Measurements from ENCODE around the gene CFI. TPM values are rescaled to one million over a fixed set of nuclear protein-coding genes. Genes with fewer than 3 reads are reported as not detected.

Gene CFI
- total RNA-seq, 3 donors from 2014 or later, result 0.11 to 0.22 (median 0.20) TPM

DNA sequence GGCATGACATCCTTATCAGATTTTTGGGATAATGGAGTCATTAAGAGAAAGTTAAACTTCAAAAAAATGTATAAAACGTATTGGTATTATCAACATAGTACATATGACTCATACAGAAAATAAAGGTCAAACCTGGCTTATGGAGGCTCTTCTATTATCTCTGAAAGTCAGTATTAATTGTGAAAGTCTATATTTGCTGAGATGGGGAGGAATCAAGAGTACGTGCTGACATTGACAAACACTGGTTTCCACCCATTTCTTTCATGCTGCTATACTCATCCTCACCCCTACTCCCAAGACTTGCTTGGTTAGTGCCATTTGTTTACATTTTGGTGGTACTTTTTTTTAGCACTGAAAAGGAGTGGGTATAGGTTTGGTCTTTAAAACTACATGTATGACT lies 41.1 kb downstream of the CFI start:
- Mint-ChIP-seq H3K36me3 (ENCODE audit: insufficient read depth) (no peaks in the 10 kb centered on the region), H3K27me3 (ENCODE audit: low read depth) (peaks cover 11% of the 10 kb centered on the region), H3K4me1 (ENCODE audit: low read depth) (peaks cover 3% of the 10 kb centered on the region), H3K9me3 (no peaks in the 10 kb centered on the region), H3K4me3 (no peak overlapping the region)
- DNase-seq (no peak), ATAC-seq (peak; percentile 62)

DNA sequence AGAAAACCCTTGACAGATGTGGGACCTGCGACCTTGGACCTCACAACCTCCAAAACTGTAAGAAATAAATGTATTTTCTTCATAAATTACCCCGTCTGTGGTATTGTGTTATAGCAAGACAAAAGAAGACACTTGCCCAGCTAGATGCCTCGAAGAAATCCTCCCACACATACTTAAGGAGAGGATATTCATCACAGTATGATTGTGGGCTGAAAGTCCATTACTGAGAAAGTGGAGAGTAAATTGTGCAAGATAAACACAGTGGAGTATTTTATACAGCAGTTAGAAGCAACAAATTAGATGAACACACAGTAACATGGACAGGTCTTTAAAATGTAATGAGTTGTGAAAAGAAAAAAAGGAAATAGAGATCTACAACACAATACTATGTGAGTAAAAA lies 46.1 kb downstream of the CFI start:
- H3K9me3 Mint-ChIP-seq, result no peaks in the 10 kb centered on the region
- no peak overlapping the region for H3K4me3 Mint-ChIP-seq
- H3K36me3 Mint-ChIP-seq (ENCODE audit: insufficient read depth), result no peaks in the 10 kb centered on the region
- peaks cover 1% of the 10 kb centered on the region for H3K4me1 Mint-ChIP-seq (ENCODE audit: low read depth)
- DNase-seq (no peak), ATAC-seq (no peak)
- no peaks in the 10 kb centered on the region for H3K27me3 Mint-ChIP-seq (ENCODE audit: low read depth)

- Mint-ChIP-seq H3K27me3 (ENCODE audit: low read depth) (no peaks in the 10 kb centered on the region), H3K4me3 (no peak overlapping the region), H3K9me3 (no peaks in the 10 kb centered on the region), H3K4me1 (ENCODE audit: low read depth) (no peaks in the 10 kb centered on the region), H3K36me3 (ENCODE audit: insufficient read depth) (no peaks in the 10 kb centered on the region)
- DNase-seq (no peak), ATAC-seq (no peak)
These were observed 47.5 kb downstream of the CFI start for GRCh38 chr4:109754093-109754857.

DNA sequence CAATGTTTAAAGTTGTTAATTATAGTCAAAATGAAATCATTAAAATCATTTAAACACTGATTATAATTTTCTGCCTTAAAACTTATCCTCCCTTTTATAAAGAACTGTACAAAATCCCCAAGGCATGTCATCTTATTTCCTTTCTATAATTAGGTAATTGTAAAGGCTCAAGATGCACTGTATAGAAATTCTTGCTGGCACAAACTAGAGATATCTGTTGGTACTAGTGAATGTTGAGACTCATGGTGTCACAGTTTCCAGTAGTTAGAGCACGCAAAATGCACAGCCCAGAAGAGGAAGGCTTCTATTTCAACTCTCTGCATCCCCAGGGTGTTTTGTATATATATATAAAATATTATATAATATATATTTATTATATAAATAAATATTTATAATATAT lies 49.3 kb downstream of the CFI start:
- Mint-ChIP-seq H3K4me3 (no peak overlapping the region), H3K4me1 (ENCODE audit: low read depth) (no peaks in the 10 kb centered on the region), H3K27me3 (ENCODE audit: low read depth) (no peaks in the 10 kb centered on the region), H3K36me3 (ENCODE audit: insufficient read depth) (no peaks in the 10 kb centered on the region), H3K9me3 (no peaks in the 10 kb centered on the region)
- no peak for DNase-seq
- no peak for ATAC-seq

DNA sequence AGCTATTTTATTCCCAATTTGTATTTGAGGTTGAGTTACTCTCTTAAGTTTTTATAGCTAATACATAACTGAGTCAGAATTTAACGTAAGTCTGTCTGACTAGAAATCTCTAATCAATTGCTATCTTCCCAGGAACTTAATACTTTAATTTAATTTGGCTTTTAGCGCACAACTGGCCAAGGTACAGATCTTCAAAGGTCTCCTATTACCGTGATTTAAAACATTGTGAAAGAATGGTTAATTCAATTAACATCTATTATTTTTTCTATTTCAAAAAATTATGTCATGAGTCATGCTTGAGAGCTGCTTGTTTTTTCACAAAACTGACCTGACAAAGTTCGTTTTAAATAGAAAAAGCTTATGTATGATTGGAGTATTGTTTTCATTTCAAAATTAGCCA lies 49.9 kb downstream of the CFI start:
- Mint-ChIP-seq H3K36me3 (ENCODE audit: insufficient read depth) (no peaks in the 10 kb centered on the region), H3K4me1 (ENCODE audit: low read depth) (no peaks in the 10 kb centered on the region), H3K4me3 (no peak overlapping the region), H3K27me3 (ENCODE audit: low read depth) (no peaks in the 10 kb centered on the region), H3K9me3 (no peaks in the 10 kb centered on the region)
- DNase-seq (no peak), ATAC-seq (no peak)

GRCh38 chr4:109750652-109751244 lies 51.1 kb downstream of the CFI start:
- H3K9me3 Mint-ChIP-seq, result no peaks in the 10 kb centered on the region
- ATAC-seq, result no peak
- H3K4me1 Mint-ChIP-seq (ENCODE audit: low read depth), result no peaks in the 10 kb centered on the region
- H3K27me3 Mint-ChIP-seq (ENCODE audit: low read depth), result peaks cover 4% of the 10 kb centered on the region
- H3K36me3 Mint-ChIP-seq (ENCODE audit: insufficient read depth), result no peaks in the 10 kb centered on the region
- no peak overlapping the region for H3K4me3 Mint-ChIP-seq
- no peak for DNase-seq

- Mint-ChIP-seq H3K27me3 (ENCODE audit: low read depth) (peaks cover 4% of the 10 kb centered on the region), H3K36me3 (ENCODE audit: insufficient read depth) (no peaks in the 10 kb centered on the region), H3K4me1 (ENCODE audit: low read depth) (no peaks in the 10 kb centered on the region), H3K9me3 (no peaks in the 10 kb centered on the region), H3K4me3 (no peak overlapping the region)
- DNase-seq (no peak), ATAC-seq (no peak)
These were observed 52.3 kb downstream of the CFI start for GRCh38 chr4:109749388-109750082.

GRCh38 chr4:109748114-109748513 lies 53.7 kb downstream of the CFI start:
- Mint-ChIP-seq H3K36me3 (ENCODE audit: insufficient read depth) (no peaks in the 10 kb centered on the region), H3K9me3 (no peaks in the 10 kb centered on the region), H3K4me3 (no peak overlapping the region), H3K4me1 (ENCODE audit: low read depth) (no peaks in the 10 kb centered on the region), H3K27me3 (ENCODE audit: low read depth) (peaks cover 9% of the 10 kb centered on the region)
- ATAC-seq (no peak), DNase-seq (no peak)

DNA sequence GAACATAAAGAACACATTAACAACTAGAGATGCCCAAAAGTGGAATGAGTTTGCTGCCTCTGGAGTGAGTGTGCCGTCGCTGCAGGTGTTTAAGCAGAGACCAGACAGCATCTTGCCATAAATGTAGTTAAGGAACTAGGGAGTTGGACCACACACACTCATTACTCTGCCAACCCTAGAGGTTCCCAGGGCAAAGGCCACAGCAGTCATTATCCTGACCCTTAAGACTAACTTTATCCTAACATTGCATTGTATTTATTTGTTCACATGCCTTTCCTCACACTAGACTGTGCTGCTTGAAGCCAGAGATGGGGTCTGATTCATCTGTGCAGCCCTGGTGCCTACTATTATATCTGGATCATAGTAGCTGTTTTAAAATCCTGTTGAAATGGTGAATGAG lies 55.1 kb downstream of the CFI start:
- Mint-ChIP-seq H3K4me3 (no peak overlapping the region), H3K36me3 (ENCODE audit: insufficient read depth) (no peaks in the 10 kb centered on the region), H3K9me3 (no peaks in the 10 kb centered on the region), H3K4me1 (ENCODE audit: low read depth) (no peaks in the 10 kb centered on the region), H3K27me3 (ENCODE audit: low read depth) (peaks cover 9% of the 10 kb centered on the region)
- no peak for ATAC-seq
- DNase-seq, result no peak

DNA sequence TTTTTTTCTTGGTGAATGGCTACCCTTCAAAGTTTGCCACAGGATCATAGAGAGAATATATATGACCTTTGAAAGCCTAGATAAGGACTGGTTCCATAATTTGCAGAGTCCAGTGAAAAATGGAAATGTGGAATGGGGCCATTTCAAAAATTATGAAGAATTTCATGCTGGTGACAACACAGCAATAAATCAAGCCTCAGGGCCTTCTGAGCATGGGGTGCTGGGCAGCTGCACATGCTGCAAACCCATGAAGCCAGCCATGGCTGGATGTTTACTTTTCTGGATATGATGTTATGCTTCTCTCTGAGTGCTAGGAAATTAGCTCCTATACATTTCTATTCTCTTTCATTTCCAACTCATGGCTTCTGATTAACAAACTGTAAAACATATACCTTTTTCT lies 56.0 kb downstream of the CFI start:
- no peaks in the 10 kb centered on the region for H3K4me1 Mint-ChIP-seq (ENCODE audit: low read depth)
- H3K9me3 Mint-ChIP-seq, result no peaks in the 10 kb centered on the region
- H3K36me3 Mint-ChIP-seq (ENCODE audit: insufficient read depth), result no peaks in the 10 kb centered on the region
- peaks cover 9% of the 10 kb centered on the region for H3K27me3 Mint-ChIP-seq (ENCODE audit: low read depth)
- DNase-seq (no peak), ATAC-seq (no peak)
- no peak overlapping the region for H3K4me3 Mint-ChIP-seq

GRCh38 chr4:109739547-109739946 lies 62.3 kb downstream of the CFI start:
- Mint-ChIP-seq H3K4me3 (no peak overlapping the region), H3K9me3 (no peaks in the 10 kb centered on the region), H3K27me3 (ENCODE audit: low read depth) (peaks cover 13% of the 10 kb centered on the region), H3K36me3 (ENCODE audit: insufficient read depth) (no peaks in the 10 kb centered on the region), H3K4me1 (ENCODE audit: low read depth) (no peaks in the 10 kb centered on the region)
- ATAC-seq, result no peak
- no peak for DNase-seq

GRCh38 chr4:109738104-109738872 lies 63.5 kb downstream of the CFI start:
- Mint-ChIP-seq H3K4me1 (ENCODE audit: low read depth) (no peaks in the 10 kb centered on the region), H3K27me3 (ENCODE audit: low read depth) (peaks cover 8% of the 10 kb centered on the region), H3K36me3 (ENCODE audit: insufficient read depth) (no peaks in the 10 kb centered on the region), H3K9me3 (no peaks in the 10 kb centered on the region), H3K4me3 (no peak overlapping the region)
- ATAC-seq, result no peak
- DNase-seq, result no peak

- Mint-ChIP-seq H3K27me3 (ENCODE audit: low read depth) (peaks cover 8% of the 10 kb centered on the region), H3K9me3 (no peaks in the 10 kb centered on the region), H3K4me3 (no peak overlapping the region), H3K36me3 (ENCODE audit: insufficient read depth) (no peaks in the 10 kb centered on the region), H3K4me1 (ENCODE audit: low read depth) (no peaks in the 10 kb centered on the region)
- ATAC-seq, result no peak
- no peak for DNase-seq
These were observed 66.0 kb downstream of the CFI start for GRCh38 chr4:109735566-109736365.

GRCh38 chr4:109733728-109734127 lies 68.1 kb downstream of the CFI start:
- H3K36me3 Mint-ChIP-seq (ENCODE audit: insufficient read depth), result no peaks in the 10 kb centered on the region
- H3K27me3 Mint-ChIP-seq (ENCODE audit: low read depth), result peaks cover 5% of the 10 kb centered on the region
- no peaks in the 10 kb centered on the region for H3K9me3 Mint-ChIP-seq
- peaks cover 11% of the 10 kb centered on the region for H3K4me1 Mint-ChIP-seq (ENCODE audit: low read depth)
- DNase-seq (no peak), ATAC-seq (no peak)
- no peak overlapping the region for H3K4me3 Mint-ChIP-seq

Data from activated T-cell treated with anti-CD3 and anti-CD28 coated beads, Interleukin-2, amount 50 U/mL, for 4 hours (primary cell).